HG02759 (cell line): Measurements from ENCODE around the gene FANCL.
A peak's percentile ranks its signal among the peaks of the same experiment; 100 is the strongest.
"Not testable (repeated sequence)": the region's sequence is repeated elsewhere in the genome, so short reads cannot be mapped to it uniquely, and the experiment has no call there.

ENCODE experiments used
- ATAC-seq: cut with Tn5 transposase; IDR thresholded peaks from one replicate; pipeline ENCODE4 v1.9.1; 2021; ENCODE audit warnings: mild to moderate bottlenecking, moderate library complexity; ENCODE audit not compliant: unreplicated experiment

The FANCL gene

DNA sequence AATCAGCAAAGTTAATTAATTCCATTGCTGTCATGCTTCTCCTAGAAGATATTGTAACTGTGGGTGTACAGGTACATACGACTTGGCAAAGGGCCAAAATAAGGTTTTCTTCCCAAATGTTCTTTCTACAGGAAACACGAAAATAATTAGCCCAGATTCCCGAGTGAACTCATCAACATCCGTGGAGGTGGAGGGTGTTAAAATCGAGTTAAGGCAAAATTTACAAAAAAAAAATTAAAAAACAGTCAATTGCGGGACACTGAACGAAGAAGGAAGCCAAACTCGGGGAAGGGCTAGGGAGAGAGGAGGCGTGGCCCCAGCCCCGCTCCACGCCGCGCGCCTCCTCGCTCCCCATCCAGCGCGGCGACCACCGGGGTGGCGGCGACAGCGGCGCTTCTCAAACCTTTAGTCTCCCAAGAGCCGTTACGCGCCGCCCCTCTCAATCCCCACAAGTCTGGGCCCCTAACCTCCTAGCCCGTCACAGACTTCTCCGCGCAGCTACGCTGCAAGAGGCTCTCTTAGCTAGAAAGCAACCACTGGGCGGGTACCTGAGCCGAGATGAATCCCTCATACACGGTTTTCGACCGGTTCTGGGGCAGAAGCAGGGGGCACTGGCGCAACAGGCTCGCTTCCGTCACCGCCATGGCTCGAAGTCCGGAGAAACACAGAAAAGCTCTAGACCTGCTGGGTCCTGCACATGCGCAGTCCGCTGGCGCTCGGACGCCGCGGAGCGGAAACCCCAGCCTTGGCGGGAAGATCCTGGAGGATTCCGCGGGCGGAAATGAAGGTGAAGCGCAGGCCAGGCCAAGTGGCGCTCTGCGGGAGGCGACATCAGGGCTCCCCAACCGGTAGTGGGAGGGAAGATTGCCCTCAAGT is at the start of gene FANCL:
Gene FANCL (minus strand): TSS at position 656 of the 876 bp plus-strand sequence. CDS start 12 bp downstream, at position 644.
- ATAC-seq: peak; percentile 84

DNA sequence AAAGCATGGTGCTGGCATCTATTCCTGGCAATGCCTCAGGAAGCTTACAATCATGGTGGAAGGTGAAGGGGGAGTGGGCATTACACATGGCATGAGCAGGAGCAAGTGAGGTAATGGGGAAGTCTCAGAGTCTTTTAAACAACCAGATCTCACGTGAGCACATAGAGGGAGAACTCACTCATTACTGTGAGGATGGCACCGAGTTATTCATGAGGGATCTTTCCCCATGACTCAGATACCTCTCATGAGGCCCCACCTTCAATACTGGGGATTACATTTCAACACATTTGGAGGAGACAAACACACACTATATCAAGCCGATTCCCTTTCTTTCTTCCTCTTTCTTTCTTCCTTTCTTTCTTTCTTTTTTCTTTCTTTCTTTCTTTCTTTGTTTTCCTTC is 47.9 kb upstream of the FANCL start:
- ATAC-seq: no peak

DNA sequence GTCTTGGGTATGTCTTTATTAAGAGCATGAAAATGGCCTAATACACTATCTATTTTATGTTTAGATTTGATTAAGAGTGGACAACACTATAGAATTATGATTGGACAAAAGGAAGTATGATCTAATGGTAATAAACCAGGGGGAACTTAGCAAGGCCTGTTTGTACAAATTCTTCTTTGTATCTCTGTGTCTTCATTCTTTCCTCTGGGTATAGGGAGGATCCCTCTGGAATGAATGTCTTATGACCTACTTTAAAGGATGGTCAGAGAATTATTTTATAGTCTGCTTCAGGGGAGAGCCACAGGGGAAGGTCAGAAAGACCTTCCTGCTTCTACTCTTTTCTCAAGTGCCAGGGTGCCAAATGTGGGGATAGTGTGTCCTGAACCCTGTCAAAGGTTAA is 42.8 kb upstream of the FANCL start:
- ATAC-seq: no peak

- not testable (repeated sequence) for ATAC-seq
Measured at GRCh38 chr2:58275144-58275543, 34.0 kb upstream of the FANCL start.

DNA sequence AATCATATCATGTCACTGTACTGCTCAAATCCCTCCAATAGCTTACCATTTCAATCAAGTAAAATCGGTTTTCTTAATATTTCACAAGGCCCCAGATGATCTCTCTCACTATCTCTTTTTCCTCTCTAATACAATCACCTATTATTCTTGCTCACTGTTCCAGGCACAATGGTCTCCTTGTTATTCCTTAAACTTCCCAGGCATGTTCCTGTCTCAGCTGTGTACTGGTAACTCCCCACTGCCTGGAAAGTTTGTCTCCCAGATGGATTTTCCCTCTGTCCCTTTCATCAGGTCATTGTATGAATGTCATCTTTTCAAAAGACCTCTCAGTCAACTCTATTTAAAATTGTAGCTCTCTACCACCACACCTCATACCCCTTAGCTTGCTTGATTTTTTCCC is 30.7 kb upstream of the FANCL start:
- no peak for ATAC-seq

DNA sequence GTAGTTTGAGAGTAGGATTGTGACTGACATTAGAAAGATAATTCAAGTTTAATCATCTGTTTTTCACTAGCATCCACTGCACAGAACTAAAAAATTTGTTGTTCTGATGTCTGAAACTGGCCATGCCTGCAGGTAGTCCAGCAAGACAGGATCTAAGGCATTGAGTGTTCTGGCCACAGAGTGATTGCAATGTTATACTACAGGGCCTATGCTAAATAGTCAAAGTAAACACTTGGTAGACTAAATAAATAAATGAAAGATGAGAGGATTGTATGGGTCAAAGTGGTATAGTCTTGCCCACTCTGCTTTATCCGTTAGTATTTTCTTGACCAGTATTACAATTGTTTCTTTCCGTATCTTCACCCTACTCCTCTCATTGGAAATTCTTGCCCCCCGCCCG is 27.6 kb upstream of the FANCL start:
- no peak for ATAC-seq

DNA sequence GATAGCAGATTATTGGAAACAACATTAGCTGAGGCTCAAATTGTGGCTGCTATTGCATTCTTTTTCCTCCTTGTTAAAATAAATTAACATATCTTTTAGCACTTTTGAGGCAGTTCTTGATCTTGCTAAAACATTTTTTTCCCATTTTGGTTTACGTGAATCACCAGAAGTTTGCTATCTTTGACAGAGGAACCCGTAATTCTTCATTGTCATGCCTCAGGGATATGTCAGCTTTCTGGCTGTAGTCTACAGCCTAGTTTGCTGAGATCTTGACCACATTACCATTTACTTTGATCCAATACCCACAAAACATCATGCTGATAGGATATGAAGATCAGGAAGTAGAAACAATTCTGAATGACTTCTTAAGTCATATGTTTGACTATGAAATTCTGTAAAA is 25.1 kb upstream of the FANCL start:
- no peak for ATAC-seq

DNA sequence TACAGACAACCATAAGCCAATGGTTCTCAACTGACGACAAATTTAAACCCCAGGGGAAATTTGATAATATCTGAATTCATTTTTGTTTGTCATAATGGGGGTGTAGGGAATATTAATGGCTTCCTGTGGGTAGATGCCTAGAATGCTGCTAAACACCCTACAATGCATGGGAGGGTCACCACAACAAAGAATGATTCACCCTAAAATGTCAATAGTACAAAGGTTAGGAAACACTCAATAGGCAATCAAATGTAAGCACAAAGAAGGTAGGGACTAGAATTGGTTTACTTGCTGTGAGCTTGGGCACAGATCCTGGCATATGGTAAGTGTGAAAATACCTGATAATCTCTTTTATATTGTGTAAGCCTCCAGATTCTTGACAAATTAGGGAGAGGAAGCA is 20.1 kb upstream of the FANCL start:
- no peak for ATAC-seq

- ATAC-seq: not testable (repeated sequence)
Measured at GRCh38 chr2:58258456-58258855, 17.3 kb upstream of the FANCL start.

- not testable (repeated sequence) for ATAC-seq
Measured at GRCh38 chr2:58251331-58252201, 10.4 kb upstream of the FANCL start.

DNA sequence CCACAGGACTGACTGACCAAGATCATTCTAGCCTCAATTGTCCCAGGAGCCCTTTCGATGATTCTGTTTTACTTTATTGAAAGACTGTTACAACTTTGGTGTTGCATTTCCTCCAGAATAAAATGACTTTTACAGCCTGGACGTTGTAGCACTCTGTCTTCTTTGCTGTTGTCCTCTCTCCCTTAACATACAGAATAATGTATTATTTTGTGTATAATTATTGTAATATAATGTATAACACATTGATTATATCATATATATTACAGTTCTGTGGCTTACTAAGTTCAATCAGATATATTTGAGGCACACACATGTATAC is 380 bp upstream of the FANCL start:
- no peak for ATAC-seq

GRCh38 chr2:58239243-58239925 is 1.7 kb downstream of the FANCL start:
- ATAC-seq: no peak

DNA sequence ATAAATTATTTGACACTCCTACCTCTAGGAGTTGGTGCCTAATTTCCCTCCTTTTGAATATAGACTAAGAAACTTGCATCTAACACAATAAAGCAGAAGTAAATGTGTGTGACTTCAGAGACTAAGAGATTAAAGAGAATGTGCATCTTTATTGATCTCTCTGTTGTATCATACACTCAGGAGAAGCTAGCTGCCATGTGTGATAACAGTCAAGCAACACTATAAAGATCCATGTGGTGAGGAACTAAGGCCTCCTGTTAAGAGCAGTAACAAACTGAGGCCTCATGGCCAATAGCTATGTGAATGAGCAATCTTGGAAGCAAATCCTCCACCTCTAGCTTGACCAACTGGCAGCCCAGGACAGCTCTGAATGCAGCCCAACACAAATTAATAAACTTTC is 3.4 kb downstream of the FANCL start:
- ATAC-seq: no peak

DNA sequence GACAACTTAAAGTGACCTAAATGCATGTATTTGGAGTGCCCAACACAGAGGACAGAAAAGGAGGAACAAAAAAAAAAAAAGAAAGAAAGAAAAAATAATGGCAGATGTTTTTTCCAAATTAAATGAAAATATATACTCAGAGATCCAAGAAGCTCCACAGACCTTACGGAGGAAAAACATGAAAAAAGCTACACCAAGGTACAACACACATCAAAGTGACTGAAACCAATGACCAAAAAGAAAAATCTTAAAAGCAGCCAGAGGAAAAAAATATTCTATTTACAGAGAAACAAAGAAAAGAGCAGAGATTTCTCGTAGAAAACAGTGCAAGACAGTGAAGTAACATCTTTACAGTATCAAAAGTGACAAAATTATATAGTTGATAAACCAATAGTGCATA is 5.1 kb downstream of the FANCL start:
- no peak for ATAC-seq

DNA sequence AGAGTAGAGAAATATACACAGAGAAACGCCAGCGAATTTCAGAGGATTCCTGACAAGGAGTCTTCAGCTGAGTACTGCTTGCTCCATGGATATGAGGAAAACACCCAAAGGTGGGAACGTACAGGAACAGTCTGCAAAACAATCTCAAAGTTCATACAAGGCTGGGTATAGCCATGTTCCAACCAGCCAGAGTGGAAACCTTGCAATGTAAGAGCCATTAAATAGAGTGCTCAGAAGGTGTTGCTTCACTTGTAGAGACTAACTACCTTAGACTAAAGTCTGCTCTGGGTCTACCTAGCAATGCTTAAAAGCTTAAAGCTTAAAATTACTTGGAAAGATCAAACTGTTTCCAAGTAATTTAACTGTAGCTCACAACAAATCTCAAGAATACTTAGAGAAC is 6.0 kb downstream of the FANCL start:
- ATAC-seq: no peak

- ATAC-seq: no peak
Measured at GRCh38 chr2:58228299-58228698, 12.8 kb downstream of the FANCL start.

DNA sequence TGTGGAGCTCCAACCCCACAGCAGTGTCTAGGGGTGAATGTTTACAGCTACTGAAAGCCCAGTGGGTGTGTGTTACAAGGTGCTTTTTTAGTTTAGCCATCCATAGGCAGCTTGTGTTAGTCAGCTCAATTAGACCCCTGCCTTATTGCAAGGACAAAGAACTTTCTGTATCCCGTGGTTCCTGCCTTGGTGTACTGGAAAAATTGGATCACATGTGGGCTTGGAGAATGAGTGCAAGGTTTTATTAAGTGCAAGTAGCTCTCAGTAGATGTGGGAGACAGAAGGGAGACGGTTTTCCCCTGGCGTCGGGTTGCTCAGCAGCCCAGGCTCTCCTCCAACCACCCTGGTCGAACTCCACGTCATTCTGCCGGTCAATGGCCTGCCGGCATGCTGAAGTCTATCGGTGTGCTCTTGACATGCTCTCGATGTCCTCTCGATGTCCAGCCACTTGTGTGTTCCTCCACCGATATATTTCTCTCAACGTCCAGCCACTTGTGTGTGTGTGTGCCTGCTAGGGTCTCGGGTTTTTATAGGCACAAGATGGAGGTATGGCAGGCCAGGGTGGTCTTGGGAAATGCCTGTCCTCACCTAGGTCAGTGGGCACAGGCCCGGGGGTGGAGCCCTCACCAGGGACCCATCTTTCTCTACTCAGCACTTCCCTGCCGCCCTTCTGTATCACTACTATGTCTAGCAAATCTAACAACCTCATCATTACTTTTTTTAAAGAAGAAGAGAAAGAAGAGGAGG is 13.8 kb downstream of the FANCL start:
- no peak for ATAC-seq

GRCh38 chr2:58221909-58222308 is 19.2 kb downstream of the FANCL start:
- no peak for ATAC-seq

GRCh38 chr2:58215429-58215828 is 25.7 kb downstream of the FANCL start:
- ATAC-seq: no peak

DNA sequence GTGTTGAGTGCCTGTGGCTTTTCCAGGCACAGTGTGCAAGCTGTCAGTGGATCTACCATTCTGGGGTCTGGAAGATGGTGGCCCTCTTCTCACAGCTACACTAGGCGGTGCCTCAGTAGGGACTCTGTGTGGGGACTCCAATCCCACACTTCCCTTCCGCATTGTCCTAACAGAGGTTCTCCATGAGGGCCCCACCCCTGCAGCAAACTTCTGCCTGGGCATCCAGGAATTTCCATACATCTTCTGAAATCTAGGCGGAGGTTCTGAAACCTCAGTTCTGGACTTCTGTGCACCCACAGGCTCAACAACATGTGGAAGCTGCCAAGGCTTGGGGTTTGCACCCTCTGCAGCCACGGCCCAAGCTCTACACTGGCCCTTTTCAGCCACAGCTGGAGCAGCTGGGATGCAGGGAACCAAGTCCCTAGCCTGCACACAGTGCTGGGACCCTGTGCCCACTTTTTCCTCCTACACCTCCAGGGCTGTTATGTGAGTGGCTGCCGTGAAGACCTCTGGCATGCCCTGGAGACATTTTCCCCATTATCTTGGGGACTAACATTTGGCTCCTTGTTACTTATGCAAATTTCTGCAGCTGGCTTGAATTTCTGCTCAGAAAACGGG is 30.1 kb downstream of the FANCL start:
- not testable (repeated sequence) for ATAC-seq
